K562 (cell line): ENCODE results near the gene CUL2. TPM values are rescaled to one million over a fixed set of nuclear protein-coding genes. Genes with fewer than 3 reads are reported as not detected.

Experiments
- ATAC-seq: fragments of 200-7000 bp; cut with Tn5 transposase; 3 replicates; pipeline ENCODE4 v1.9.1; 2020; ENCODE audit warnings: moderate library complexity
- BruUV-seq: library from RNA; stranded (reverse); fragments of 400-500 nt; replicated peaks from 2 replicates; lab custom pipeline; 2021; lab: Mats Ljungman, UMichigan
- CTCF ChIA-PET: fragments of 300-600 bp; formaldehyde crosslinking; extraction: SDS; loops from one replicate; lab custom pipeline; 2021; ENCODE audit warnings: low intra/inter-chr PET ratio; lab: Yijun Ruan, JAX
- POLR2A ChIA-PET: fragments of 300-600, 350-650 bp; sonication (Branson Sonifier 250); formaldehyde crosslinking; extraction: SDS; loops from one replicate; lab custom pipeline; 2021; ENCODE audit warnings: antibody characterized with exemption, inconsistent platforms; lab: Yijun Ruan, JAX
- DNase-seq, 4 experiments: peaks; one replicate each; pipeline versions ENCODE4 v3.0.0 to v3.0.0-alpha.2; 2011 to 2018; ENCODE audit warnings: low spot score in 3 of 4, mixed read lengths in 3 of 4; ENCODE audit errors: extremely low read depth in 1 of 4
- FAIRE-seq: peaks from 2 replicates; lab custom pipeline; 2011; peaks lifted over from hg19 to GRCh38; lab: Jason Lieb, UNC
- H2AFZ ChIP-seq: 2 replicates; pipeline ENCODE4 v1.6.0; 2011; ENCODE audit warnings: low read depth, low read length, control low read depth, inconsistent platforms
- H3K27ac ChIP-seq: fragments of 200-600 bp; 3 replicates; pipeline ENCODE4 v1.8.0; 2011; ENCODE audit warnings: low read depth, mild to moderate bottlenecking, control low read depth, inconsistent platforms, low read length, moderate library complexity, mixed read lengths; ENCODE audit errors: extremely low read depth
- H3K27me3 ChIP-seq, 2 experiments: fragments of 300-600 bp in 1 of 2; 2 replicates in 1 of 2; 3 replicates in 1 of 2; pipeline versions ENCODE4 v1.6.0 to v1.8.0; 2011; ENCODE audit warnings: inconsistent platforms in 2 of 2, low read length in 2 of 2, mild to moderate bottlenecking in 1 of 2, mixed read lengths in 1 of 2, moderate library complexity in 1 of 2; ENCODE audit not compliant: control insufficient read depth in 2 of 2, insufficient read depth in 2 of 2
- H3K36me3 ChIP-seq: fragments of 300-600 bp; 3 replicates; pipeline ENCODE4 v1.8.0; 2011; ENCODE audit warnings: mild to moderate bottlenecking, low read length, inconsistent platforms; ENCODE audit not compliant: control insufficient read depth, insufficient read depth
- H3K4me1 ChIP-seq, 2 experiments: fragments of 200-600 bp in 1 of 2; replicated peaks in 1 of 2; 2 replicates in 1 of 2; 3 replicates in 1 of 2; pipeline versions ENCODE4 v1.5.1 to v1.8.0; 2011; ENCODE audit warnings: inconsistent platforms in 2 of 2, low read length in 2 of 2, mild to moderate bottlenecking in 1 of 2, mixed read lengths in 1 of 2, moderate library complexity in 1 of 2; ENCODE audit not compliant: control insufficient read depth in 2 of 2, insufficient read depth in 2 of 2
- H3K4me2 ChIP-seq: 2 replicates; pipeline ENCODE4 v1.6.1; 2011; ENCODE audit warnings: low read length, control low read depth, inconsistent platforms, mixed read lengths; ENCODE audit not compliant: insufficient read depth
- H3K4me3 ChIP-seq: fragments of 200-600 bp; sonication (generic), shearing (Covaris generic); 2 replicates; pipeline ENCODE4 v1.5.1; 2016; ENCODE audit warnings: control low read depth, inconsistent platforms
- H3K79me2 ChIP-seq: fragments of 200-600 bp; 3 replicates; pipeline ENCODE4 v1.8.0; 2011; ENCODE audit warnings: low read length, inconsistent platforms; ENCODE audit not compliant: control insufficient read depth, insufficient read depth
- H3K9ac ChIP-seq, 2 experiments: 2 replicates each; pipeline versions ENCODE4 v1.6.0 to v1.6.1; 2011; ENCODE audit warnings: low read depth in 2 of 2, low read length in 2 of 2, control low read depth in 1 of 2, inconsistent platforms in 1 of 2, mild to moderate bottlenecking in 1 of 2, mixed read lengths in 1 of 2; ENCODE audit not compliant: insufficient read depth in 1 of 2
- H3K9me1 ChIP-seq: one replicate; pipeline ENCODE4 v1.6.0; 2011; ENCODE audit warnings: inconsistent platforms, mild to moderate bottlenecking, low read length, moderate library complexity; ENCODE audit not compliant: control insufficient read depth, insufficient read depth
- H3K9me3 ChIP-seq: replicated peaks from 2 replicates; pipeline ENCODE4 v1.5.1; 2011; ENCODE audit warnings: low read depth, low read length, inconsistent platforms; ENCODE audit not compliant: control insufficient read depth, insufficient read depth
- H4K20me1 ChIP-seq: replicated peaks from 2 replicates; pipeline ENCODE4 v1.6.1; 2011; ENCODE audit warnings: low read length, inconsistent platforms, mixed read lengths; ENCODE audit not compliant: control insufficient read depth, insufficient read depth
- ATF7 ChIP-seq: fragments of 450-650 bp; IDR thresholded peaks from 2 replicates; pipeline ENCODE4 v1.7.1; 2014; ENCODE audit warnings: mild to moderate bottlenecking, moderate library complexity
- CBFA2T3 ChIP-seq: fragments of 450-650 bp; IDR thresholded peaks from 2 replicates; pipeline ENCODE4 v1.6.1; 2017
- CBX5 ChIP-seq: IDR thresholded peaks from 2 replicates; pipeline ENCODE4 v1.6.1; 2014; ENCODE audit warnings: low read depth, borderline replicate concordance
- GABPB2 ChIP-seq: fragments of 250-450 bp; sonication (Bioruptor Pico); conservative IDR thresholded peaks from 2 replicates; pipeline ENCODE4 v1.5.1; 2021; ENCODE audit warnings: mild to moderate bottlenecking
- GTF3C2 ChIP-seq: IDR thresholded peaks from 3 replicates; pipeline ENCODE4 v1.6.1; 2011; ENCODE audit warnings: borderline replicate concordance, mild to moderate bottlenecking, moderate library complexity; ENCODE audit not compliant: insufficient read length; ENCODE audit errors: extremely low read depth
- HCFC1 ChIP-seq: IDR thresholded peaks from 2 replicates; pipeline ENCODE4 v1.6.1; 2012; ENCODE audit warnings: low read depth, low read length, improper control_type of control experiment
- PRDM10 ChIP-seq: fragments of 450-650 bp; IDR thresholded peaks from 2 replicates; pipeline ENCODE4 v1.6.1; 2018; ENCODE audit not compliant: partially characterized antibody
- PRPF4 ChIP-seq: fragments of 200-400 bp; formaldehyde crosslinking; IDR thresholded peaks from one replicate; pipeline ENCODE4 v1.6.1; 2017; ENCODE audit warnings: low read length, low read depth, mild to moderate bottlenecking; ENCODE audit not compliant: insufficient read depth, poor library complexity, severe bottlenecking
- RFX1 ChIP-seq: fragments of 450-650 bp; IDR thresholded peaks from 2 replicates; pipeline ENCODE4 v1.6.1; 2016; ENCODE audit warnings: mild to moderate bottlenecking, moderate library complexity
- SMARCA4 ChIP-seq: fragments of 450-650 bp; IDR thresholded peaks from 2 replicates; pipeline ENCODE4 v1.6.1; 2016
- SREBF2 ChIP-seq: sonication (generic); formaldehyde crosslinking; IDR thresholded peaks from 2 replicates; pipeline ENCODE4 v1.4.0; 2020; ENCODE audit warnings: mild to moderate bottlenecking, missing genetic modification reagents
- TRIM24 ChIP-seq, 2 experiments: fragments of 450-650 bp; IDR thresholded peaks; 2 replicates each; pipeline ENCODE4 v1.6.1; 2016
- ZFX ChIP-seq: sonication (generic); formaldehyde crosslinking; IDR thresholded peaks from 2 replicates; pipeline ENCODE4 v1.8.0; 2022; ENCODE audit warnings: mild to moderate bottlenecking, missing genetic modification reagents, moderate library complexity
- WGBS: fragments of 100-300 bp; shearing (Covaris generic); methylation state at CpG from one replicate; pipeline ENCODE4 v1.1.6; 2016; ENCODE audit warnings: low coverage, mixed read lengths; ENCODE audit not compliant: insufficient coverage; ENCODE audit errors: missing lambda C conversion rate; 5-methylcytosine and 5-hydroxymethylcytosine counted together
- in situ Hi-C: fragments of 300-500 bp; cut with MboI; formaldehyde crosslinking; loops from 4 replicates; pipeline ENCODE4 v1.15.0; 2018; ENCODE audit warnings: inconsistent platforms, mixed read lengths
- intact Hi-C: fragments of 100-400 bp; cut with micrococcal nuclease; formaldehyde crosslinking; loops from 2 replicates; pipeline ENCODE4 v1.14.2; 2022
- polyA plus RNA-seq, 8 experiments: library from polyadenylated mRNA; depleted of rRNA in 4 of 8; stranded (reverse) in 5 of 8; unstranded in 3 of 8; fragments of >200 nt; fragmentation: Nextera tagmentation in 2 of 8; fragmentation: Illumina TruSeq in 1 of 8; extraction: Ambion mirVana in 2 of 8; extraction: Trizol in 1 of 8; gene quantifications; 2 replicates each; pipeline versions ENCODE4 v1.2.1 to v1.2.3, GENCODE V29; 2011 to 2014; ENCODE audit warnings: inconsistent platforms in 1 of 8, missing spikeins in 1 of 8
- total RNA-seq, 7 experiments: library from RNA; depleted of rRNA in 6 of 7; stranded (reverse); fragments of >200 nt in 6 of 7; fragmentation: Illumina TruSeq in 2 of 7; extraction: Trizol in 2 of 7; gene quantifications; 2 replicates each; pipeline versions ENCODE4 v1.2.1 to v1.2.3, GENCODE V29; 2011 to 2021; ENCODE audit warnings: low replicate concordance in 1 of 7
- TF ChIP-seq, protein P1 (sequence below): fragments of 250-450 bp; sonication (Bioruptor Pico); IDR thresholded peaks from 2 replicates; pipeline ENCODE4 v1.8.0; 2021; ENCODE audit warnings: moderate library complexity, mild to moderate bottlenecking, inconsistent platforms

The CUL2 gene
- total and polyA plus RNA-seq, 9 of the 15 experiments (the other 6 are each of a cell fraction or from before 2014, with no cell fraction given) = 17.3 to 46.3 (median 41.2) TPM

- TF ChIP-seq PRPF4 (no peak), CBFA2T3 (peak; percentile 45), RFX1 (no peak), ZFX (CRISPR knock-in tag) (no peak), SMARCA4 (peak; percentile 55; the same call in 1 of the 2 replicates), SREBF2 (CRISPR knock-in tag) (no peak), ATF7 (0 out of 2 replicates have a peak, but pooled peaks have one; percentile 12), PRDM10 (peak; percentile 34), TRIM24 (IDR thresholded peaks at IDR 0.05) (peak; percentile 45 to 71; a peak in 3 of 4 replicates)
Observed at GRCh38 chr10:35005868-35006267, 84.3 kb downstream of the CUL2 start (continued).

- Histone ChIP-seq H3K79me2 (no peaks in the 10 kb centered on the region), H3K4me1 (peaks cover 0 to 4% of the 10 kb centered on the region in 2 experiments; a peak in 3 of 5 replicates), H4K20me1 (no peaks in the 10 kb centered on the region), H3K36me3 (peaks cover 4% of the 10 kb centered on the region; the same call in 1 of the 3 replicates), H3K9me3 (no peaks in the 10 kb centered on the region), H3K27ac (no peak overlapping the region), H3K9me1 (no peaks in the 10 kb centered on the region), H3K4me2 (no peak overlapping the region), H2AFZ (no peak overlapping the region), H3K4me3 (no peak overlapping the region), H3K9ac (no peak overlapping the region), H3K27me3 (no peaks in the 10 kb centered on the region)
- BruUV-seq = no TSS peak
- ChIA-PET POLR2A (no interaction called here), CTCF (no interaction called here)
- intact Hi-C loops = no loop called here
- ATAC-seq (peak; percentile 31), DNase-seq (no peak), FAIRE-seq (no peak)
- in situ Hi-C loops = loop anchor here (5.0 kb wide), 1 partner anchor 208 kb away; no protein-coding TSS in a partner anchor
- WGBS = 32% methylated on average over 3 of the region's 3 CpGs
- TF ChIP-seq GABPB2 (CRISPR knock-in tag) = no peak
- TF ChIP-seq GTF3C2 = no peak
- TF ChIP-seq, protein P1, sequence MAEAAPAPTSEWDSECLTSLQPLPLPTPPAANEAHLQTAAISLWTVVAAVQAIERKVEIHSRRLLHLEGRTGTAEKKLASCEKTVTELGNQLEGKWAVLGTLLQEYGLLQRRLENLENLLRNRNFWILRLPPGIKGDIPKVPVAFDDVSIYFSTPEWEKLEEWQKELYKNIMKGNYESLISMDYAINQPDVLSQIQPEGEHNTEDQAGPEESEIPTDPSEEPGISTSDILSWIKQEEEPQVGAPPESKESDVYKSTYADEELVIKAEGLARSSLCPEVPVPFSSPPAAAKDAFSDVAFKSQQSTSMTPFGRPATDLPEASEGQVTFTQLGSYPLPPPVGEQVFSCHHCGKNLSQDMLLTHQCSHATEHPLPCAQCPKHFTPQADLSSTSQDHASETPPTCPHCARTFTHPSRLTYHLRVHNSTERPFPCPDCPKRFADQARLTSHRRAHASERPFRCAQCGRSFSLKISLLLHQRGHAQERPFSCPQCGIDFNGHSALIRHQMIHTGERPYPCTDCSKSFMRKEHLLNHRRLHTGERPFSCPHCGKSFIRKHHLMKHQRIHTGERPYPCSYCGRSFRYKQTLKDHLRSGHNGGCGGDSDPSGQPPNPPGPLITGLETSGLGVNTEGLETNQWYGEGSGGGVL = no peak
- no peak for TF ChIP-seq CBX5
- TF ChIP-seq HCFC1 = no peak
- peak; percentile 30; the same call in 1 of the 2 replicates for TF ChIP-seq CBFA2T3
Observed at GRCh38 chr10:35004651-35005050, 85.5 kb downstream of the CUL2 start.
